T-helper 17 cell (primary cell): ENCODE measurements around the gene INTU. TPM values are rescaled to one million over a fixed set of nuclear protein-coding genes. Genes with fewer than 3 reads are reported as not detected.
"Not testable (repeated sequence)": the region's sequence is repeated elsewhere in the genome, so short reads cannot be mapped to it uniquely, and the experiment has no call there.

Experiments used
- ATAC-seq: fragments of 150-1000 bp; cut with Tn5 transposase; 2 replicates; pipeline ENCODE4 v1.10.0; 2021; ENCODE audit warnings: mild to moderate bottlenecking, moderate library complexity
- DNase-seq, 3 donors: peaks; one replicate each; pipeline versions ENCODE4 v3.0.0 to v3.0.0-alpha.2; 2020 to 2021
- H3K9me3 ChIP-seq: one replicate; pipeline ENCODE4 v1.7.0; 2013; ENCODE audit warnings: low read length, mild to moderate bottlenecking; ENCODE audit not compliant: control insufficient read depth, poor library complexity, severe bottlenecking
- H3K27ac Mint-ChIP-seq: one replicate; pipeline ENCODE4 v1.8.0; 2022; ENCODE audit warnings: mild to moderate bottlenecking, moderate library complexity, mixed read lengths
- H3K27me3 Mint-ChIP-seq: one replicate; pipeline ENCODE4 v1.8.0; 2022; ENCODE audit warnings: mixed read lengths
- H3K36me3 Mint-ChIP-seq: one replicate; pipeline ENCODE4 v1.8.0; 2022; ENCODE audit warnings: low read depth, mixed read lengths
- H3K4me1 Mint-ChIP-seq: one replicate; pipeline ENCODE4 v1.8.0; 2022; ENCODE audit warnings: mild to moderate bottlenecking, mixed read lengths
- H3K4me3 Mint-ChIP-seq: one replicate; pipeline ENCODE4 v1.8.0; 2022; ENCODE audit warnings: mild to moderate bottlenecking, moderate library complexity, mixed read lengths
- total RNA-seq, 4 donors: library from RNA in 2 of 4; stranded (reverse) in 2 of 4; gene quantifications; one replicate each; pipeline ENCODE4 v1.2.3 and lab custom pipeline; 2022 to 2026

INTU gene
- under 1 TPM in 1 of 2 donors, not detected in 1; 0.08 TPM for total RNA-seq
- 0.15 to 0.58 reads per million in 2 donors for total RNA-seq (lab: John Stamatoyannopoulos, UW)

- Mint-ChIP-seq H3K4me1 (peaks cover 10% of the 10 kb centered on the region), H3K27me3 (peaks cover 55% of the 10 kb centered on the region), H3K4me3 (peak within 1 kb of the TSS; percentile 84), H3K27ac (no peak within 1 kb of the TSS), H3K36me3 (no peaks in the 10 kb centered on the region)
- H3K9me3 ChIP-seq = peaks cover 4% of the 10 kb centered on the region
- ATAC-seq (peak; percentile 57), DNase-seq (no peak)
Observed at GRCh38 chr4:127632420-127633403, at the start of gene INTU. Gene INTU (plus strand): TSS chr4:127632957. CDS start chr4:127633035, 78 bp downstream.

GRCh38 chr4:127586496-127586895 lies 46.3 kb upstream of the INTU start:
- H3K36me3 Mint-ChIP-seq, H3K4me3 Mint-ChIP-seq, DNase-seq, ATAC-seq, H3K9me3 ChIP-seq, H3K4me1 Mint-ChIP-seq, H3K27ac Mint-ChIP-seq: not testable (repeated sequence)
- H3K27me3 Mint-ChIP-seq = peaks cover 22% of the 10 kb centered on the region

GRCh38 chr4:127586922-127587571 lies 45.7 kb upstream of the INTU start:
- peaks cover 2% of the 10 kb centered on the region for H3K36me3 Mint-ChIP-seq
- DNase-seq = no peak
- no peaks in the 10 kb centered on the region for H3K9me3 ChIP-seq
- ATAC-seq = no peak
- H3K4me1 Mint-ChIP-seq = no peaks in the 10 kb centered on the region
- no peak overlapping the region for H3K4me3 Mint-ChIP-seq
- peaks cover 22% of the 10 kb centered on the region for H3K27me3 Mint-ChIP-seq
- no peak overlapping the region for H3K27ac Mint-ChIP-seq

- H3K36me3 Mint-ChIP-seq, H3K9me3 ChIP-seq, H3K27ac Mint-ChIP-seq, ATAC-seq, H3K4me3 Mint-ChIP-seq, DNase-seq, H3K4me1 Mint-ChIP-seq: not testable (repeated sequence)
- H3K27me3 Mint-ChIP-seq = peaks cover 15% of the 10 kb centered on the region
Observed at GRCh38 chr4:127589153-127589552, 43.6 kb upstream of the INTU start.

GRCh38 chr4:127598656-127599055 lies 34.1 kb upstream of the INTU start:
- DNase-seq (no peak), ATAC-seq (no peak)
- H3K27me3 Mint-ChIP-seq = peaks cover 8% of the 10 kb centered on the region
- H3K4me3 Mint-ChIP-seq = no peak overlapping the region
- H3K4me1 Mint-ChIP-seq = no peaks in the 10 kb centered on the region
- no peaks in the 10 kb centered on the region for H3K36me3 Mint-ChIP-seq
- H3K27ac Mint-ChIP-seq = no peak overlapping the region
- H3K9me3 ChIP-seq = no peaks in the 10 kb centered on the region

- no peak overlapping the region for H3K27ac Mint-ChIP-seq
- H3K9me3 ChIP-seq = no peaks in the 10 kb centered on the region
- H3K4me1 Mint-ChIP-seq = no peaks in the 10 kb centered on the region
- no peak for DNase-seq
- peaks cover 15% of the 10 kb centered on the region for H3K27me3 Mint-ChIP-seq
- no peak for ATAC-seq
- H3K4me3 Mint-ChIP-seq = no peak overlapping the region
- H3K36me3 Mint-ChIP-seq = no peaks in the 10 kb centered on the region
Observed at GRCh38 chr4:127601029-127601428, 31.7 kb upstream of the INTU start.

GRCh38 chr4:127604949-127605709 lies 27.6 kb upstream of the INTU start:
- Mint-ChIP-seq H3K27ac (no peak overlapping the region), H3K4me3 (no peak overlapping the region), H3K27me3 (peaks cover 31% of the 10 kb centered on the region), H3K4me1 (no peaks in the 10 kb centered on the region), H3K36me3 (peaks cover 2% of the 10 kb centered on the region)
- no peaks in the 10 kb centered on the region for H3K9me3 ChIP-seq
- ATAC-seq (no peak), DNase-seq (no peak)

- H3K27me3 Mint-ChIP-seq = peaks cover 27% of the 10 kb centered on the region
- no peak overlapping the region for H3K4me3 Mint-ChIP-seq
- H3K4me1 Mint-ChIP-seq = no peaks in the 10 kb centered on the region
- peaks cover 2% of the 10 kb centered on the region for H3K36me3 Mint-ChIP-seq
- DNase-seq = no peak
- no peak overlapping the region for H3K27ac Mint-ChIP-seq
- ATAC-seq = no peak
- no peaks in the 10 kb centered on the region for H3K9me3 ChIP-seq
Observed at GRCh38 chr4:127606823-127607222, 25.9 kb upstream of the INTU start.

GRCh38 chr4:127609484-127609883 lies 23.3 kb upstream of the INTU start:
- Mint-ChIP-seq H3K4me3 (no peak overlapping the region), H3K36me3 (peaks cover 2% of the 10 kb centered on the region), H3K27ac (no peak overlapping the region), H3K27me3 (peaks cover 29% of the 10 kb centered on the region), H3K4me1 (no peaks in the 10 kb centered on the region)
- ATAC-seq (no peak), DNase-seq (no peak)
- no peaks in the 10 kb centered on the region for H3K9me3 ChIP-seq

GRCh38 chr4:127610488-127610887 lies 22.3 kb upstream of the INTU start:
- no peak for DNase-seq
- H3K4me3 Mint-ChIP-seq = no peak overlapping the region
- H3K27ac Mint-ChIP-seq = no peak overlapping the region
- no peak for ATAC-seq
- no peaks in the 10 kb centered on the region for H3K4me1 Mint-ChIP-seq
- peaks cover 2% of the 10 kb centered on the region for H3K36me3 Mint-ChIP-seq
- H3K9me3 ChIP-seq = no peaks in the 10 kb centered on the region
- peaks cover 26% of the 10 kb centered on the region for H3K27me3 Mint-ChIP-seq

- no peak overlapping the region for H3K27ac Mint-ChIP-seq
- no peaks in the 10 kb centered on the region for H3K9me3 ChIP-seq
- ATAC-seq = no peak
- H3K4me3 Mint-ChIP-seq = no peak overlapping the region
- H3K4me1 Mint-ChIP-seq = no peaks in the 10 kb centered on the region
- no peak for DNase-seq
- H3K36me3 Mint-ChIP-seq = no peaks in the 10 kb centered on the region
- peaks cover 17% of the 10 kb centered on the region for H3K27me3 Mint-ChIP-seq
Observed at GRCh38 chr4:127616898-127617297, 15.9 kb upstream of the INTU start.

- ATAC-seq (no peak), DNase-seq (no peak)
- peaks cover 19% of the 10 kb centered on the region for H3K27me3 Mint-ChIP-seq
- no peaks in the 10 kb centered on the region for H3K36me3 Mint-ChIP-seq
- H3K27ac Mint-ChIP-seq = no peak overlapping the region
- H3K4me1 Mint-ChIP-seq = peaks cover under 1% of the 10 kb centered on the region
- no peaks in the 10 kb centered on the region for H3K9me3 ChIP-seq
- no peak overlapping the region for H3K4me3 Mint-ChIP-seq
Observed at GRCh38 chr4:127618427-127618826, 14.3 kb upstream of the INTU start.

GRCh38 chr4:127622621-127622920 lies 10.2 kb upstream of the INTU start:
- Mint-ChIP-seq H3K4me1 (peaks cover 5% of the 10 kb centered on the region), H3K27ac (no peak overlapping the region), H3K27me3 (peaks cover 33% of the 10 kb centered on the region), H3K36me3 (no peaks in the 10 kb centered on the region), H3K4me3 (no peak overlapping the region)
- no peaks in the 10 kb centered on the region for H3K9me3 ChIP-seq
- ATAC-seq (no peak), DNase-seq (no peak)
